ENCODE measurements around the gene FGF1.

FGF1 gene

GRCh38 chr5:142713121-142713706 lies 27.3 kb upstream of the FGF1 start:
- peaks cover 32% of the 10 kb centered on the region for H3K27me3 Mint-ChIP-seq
- CTCF ChIA-PET = interaction anchor here (0.6 to 8.5 kb wide), 56 partner anchors 8 to 561 kb away, joined by 3 to 217 read pairs (median 5); partner anchors contain the start of gene FGF1
- peaks cover 6% of the 10 kb centered on the region for H3K4me1 Mint-ChIP-seq
- H3K4me3 Mint-ChIP-seq = peak overlapping the region; percentile 68
- peak; percentile 87 for DNase-seq
- no peaks in the 10 kb centered on the region for H3K36me3 Mint-ChIP-seq
- H3K9me3 Mint-ChIP-seq = peaks cover 3% of the 10 kb centered on the region
- H3K27ac Mint-ChIP-seq = no peak overlapping the region

GRCh38 chr5:142703153-142703552 lies 17.3 kb upstream of the FGF1 start:
- H3K27me3 Mint-ChIP-seq = peaks cover 18% of the 10 kb centered on the region
- no peaks in the 10 kb centered on the region for H3K9me3 Mint-ChIP-seq
- CTCF ChIA-PET = interaction anchor here (1.0 to 2.3 kb wide), 4 partner anchors 10 to 186 kb away, joined by 3 to 12 read pairs (median 7); no protein-coding TSS in a partner anchor
- no peak overlapping the region for H3K4me3 Mint-ChIP-seq
- H3K27ac Mint-ChIP-seq = no peak overlapping the region
- no peaks in the 10 kb centered on the region for H3K36me3 Mint-ChIP-seq
- no peaks in the 10 kb centered on the region for H3K4me1 Mint-ChIP-seq
- no peak for DNase-seq

- no peak for DNase-seq
- peaks cover 25% of the 10 kb centered on the region for H3K27me3 Mint-ChIP-seq
- H3K4me1 Mint-ChIP-seq = no peaks in the 10 kb centered on the region
- CTCF ChIA-PET = interaction anchor here (0.9 to 2.3 kb wide), 6 partner anchors 15 to 187 kb away, joined by 3 to 12 read pairs (median 3); no protein-coding TSS in a partner anchor
- no peak overlapping the region for H3K27ac Mint-ChIP-seq
- H3K36me3 Mint-ChIP-seq = no peaks in the 10 kb centered on the region
- H3K4me3 Mint-ChIP-seq = no peak overlapping the region
- no peaks in the 10 kb centered on the region for H3K9me3 Mint-ChIP-seq
Observed at GRCh38 chr5:142701673-142702311, 15.9 kb upstream of the FGF1 start.

- no peaks in the 10 kb centered on the region for H3K36me3 Mint-ChIP-seq
- peaks cover 26% of the 10 kb centered on the region for H3K27me3 Mint-ChIP-seq
- CTCF ChIA-PET = interaction anchor here (1.0 to 5.9 kb wide), 7 partner anchors 13 to 197 kb away, joined by 3 to 61 read pairs (median 3); no protein-coding TSS in a partner anchor
- H3K27ac Mint-ChIP-seq = no peak overlapping the region
- no peak overlapping the region for H3K4me3 Mint-ChIP-seq
- no peaks in the 10 kb centered on the region for H3K9me3 Mint-ChIP-seq
- no peak for DNase-seq
- no peaks in the 10 kb centered on the region for H3K4me1 Mint-ChIP-seq
Observed at GRCh38 chr5:142700566-142700965, 14.7 kb upstream of the FGF1 start.

- Mint-ChIP-seq H3K27me3 (peaks cover 22% of the 10 kb centered on the region), H3K9me3 (no peaks in the 10 kb centered on the region), H3K4me1 (no peaks in the 10 kb centered on the region), H3K36me3 (no peaks in the 10 kb centered on the region), H3K27ac (no peak overlapping the region), H3K4me3 (no peak overlapping the region)
- DNase-seq = peak; percentile 86
- CTCF ChIA-PET = interaction anchor here (0.6 to 5.9 kb wide), 26 partner anchors 9 to 1007 kb away, joined by 3 to 61 read pairs (median 6); partner anchors contain the start of gene FGF1
Observed at GRCh38 chr5:142699184-142699720, 13.4 kb upstream of the FGF1 start.

- H3K4me1 Mint-ChIP-seq = no peaks in the 10 kb centered on the region
- H3K27me3 Mint-ChIP-seq = peaks cover 22% of the 10 kb centered on the region
- CTCF ChIA-PET = interaction anchor here (0.6 to 5.9 kb wide), 29 partner anchors 9 to 1006 kb away, joined by 3 to 61 read pairs (median 6); partner anchors contain the start of gene FGF1
- H3K4me3 Mint-ChIP-seq = no peak overlapping the region
- no peak overlapping the region for H3K27ac Mint-ChIP-seq
- DNase-seq = no peak
- H3K36me3 Mint-ChIP-seq = no peaks in the 10 kb centered on the region
- H3K9me3 Mint-ChIP-seq = no peaks in the 10 kb centered on the region
Observed at GRCh38 chr5:142698447-142699183, 12.7 kb upstream of the FGF1 start.

GRCh38 chr5:142697356-142698255 lies 11.7 kb upstream of the FGF1 start:
- DNase-seq = no peak
- Mint-ChIP-seq H3K27me3 (peaks cover 16% of the 10 kb centered on the region), H3K36me3 (no peaks in the 10 kb centered on the region), H3K27ac (no peak overlapping the region), H3K4me1 (no peaks in the 10 kb centered on the region), H3K4me3 (no peak overlapping the region), H3K9me3 (no peaks in the 10 kb centered on the region)
- CTCF ChIA-PET = interaction anchor here (0.7 to 5.9 kb wide), 21 partner anchors 8 to 1005 kb away, joined by 3 to 61 read pairs (median 6); no protein-coding TSS in a partner anchor

- Mint-ChIP-seq H3K4me3 (no peak overlapping the region), H3K4me1 (no peaks in the 10 kb centered on the region), H3K27me3 (peaks cover 16% of the 10 kb centered on the region), H3K36me3 (no peaks in the 10 kb centered on the region), H3K9me3 (no peaks in the 10 kb centered on the region), H3K27ac (no peak overlapping the region)
- CTCF ChIA-PET = interaction anchor here (0.6 to 5.9 kb wide), 5 partner anchors 7 to 85 kb away, joined by 3 to 61 read pairs (median 7); no protein-coding TSS in a partner anchor
- DNase-seq = no peak
Observed at GRCh38 chr5:142696379-142696778, 10.5 kb upstream of the FGF1 start.

- CTCF ChIA-PET = interaction anchor here (0.9 kb wide), 1 partner anchor 39 kb away, joined by 3 read pairs; no protein-coding TSS in a partner anchor
- H3K27me3 Mint-ChIP-seq = peaks cover 12% of the 10 kb centered on the region
Observed at GRCh38 chr5:142694092-142694856, 8.4 kb upstream of the FGF1 start.

GRCh38 chr5:142692321-142692894 lies 6.5 kb upstream of the FGF1 start:
- Mint-ChIP-seq H3K36me3 (no peaks in the 10 kb centered on the region), H3K27ac (no peak overlapping the region), H3K9me3 (no peaks in the 10 kb centered on the region), H3K4me1 (no peaks in the 10 kb centered on the region), H3K27me3 (peaks cover 7% of the 10 kb centered on the region), H3K4me3 (no peak overlapping the region)
- DNase-seq = no peak
- CTCF ChIA-PET = interaction anchor here (0.6 to 2.5 kb wide), 3 partner anchors 21 to 582 kb away, joined by 3 to 8 read pairs (median 6); no protein-coding TSS in a partner anchor

More at GRCh38 chr5:142694092-142694856, 8.4 kb upstream of the FGF1 start:
- Mint-ChIP-seq H3K9me3 (no peaks in the 10 kb centered on the region), H3K36me3 (no peaks in the 10 kb centered on the region), H3K4me1 (no peaks in the 10 kb centered on the region), H3K27ac (no peak overlapping the region), H3K4me3 (no peak overlapping the region)
- DNase-seq = no peak

GRCh38 chr5:142690667-142691066 lies 4.8 kb upstream of the FGF1 start:
- H3K36me3 Mint-ChIP-seq = no peaks in the 10 kb centered on the region
- no peak overlapping the region for H3K4me3 Mint-ChIP-seq
- DNase-seq = no peak
- no peaks in the 10 kb centered on the region for H3K4me1 Mint-ChIP-seq
- CTCF ChIA-PET = interaction anchor here (2.5 kb wide), 1 partner anchor 22 kb away, joined by 8 read pairs; no protein-coding TSS in a partner anchor
- no peak overlapping the region for H3K27ac Mint-ChIP-seq
- H3K27me3 Mint-ChIP-seq = peaks cover 3% of the 10 kb centered on the region
- H3K9me3 Mint-ChIP-seq = no peaks in the 10 kb centered on the region

- DNase-seq = no peak
- H3K4me3 Mint-ChIP-seq = no peak overlapping the region
- no peak overlapping the region for H3K27ac Mint-ChIP-seq
- H3K9me3 Mint-ChIP-seq = no peaks in the 10 kb centered on the region
- no peaks in the 10 kb centered on the region for H3K4me1 Mint-ChIP-seq
- H3K36me3 Mint-ChIP-seq = no peaks in the 10 kb centered on the region
- H3K27me3 Mint-ChIP-seq = peaks cover 4% of the 10 kb centered on the region
- CTCF ChIA-PET = interaction anchor here (1.9 kb wide), 1 partner anchor 9 kb away, joined by 7 read pairs; no protein-coding TSS in a partner anchor
Observed at GRCh38 chr5:142689081-142689480, 3.2 kb upstream of the FGF1 start.
